Stimulated activated CD4-positive, alpha-beta T cell treated with anti-CD3 and anti-CD28 coated beads, Interleukin-12 subunit alpha, Interleukin-12 subunit beta, amount 100 ng/mL, for 4 hours (primary cell): ENCODE data around the gene CSNK1E.

ENCODE experiments used
- DNase-seq: peaks from one replicate; pipeline ENCODE4 v3.0.0-alpha.2; 2020

The CSNK1E gene

DNA sequence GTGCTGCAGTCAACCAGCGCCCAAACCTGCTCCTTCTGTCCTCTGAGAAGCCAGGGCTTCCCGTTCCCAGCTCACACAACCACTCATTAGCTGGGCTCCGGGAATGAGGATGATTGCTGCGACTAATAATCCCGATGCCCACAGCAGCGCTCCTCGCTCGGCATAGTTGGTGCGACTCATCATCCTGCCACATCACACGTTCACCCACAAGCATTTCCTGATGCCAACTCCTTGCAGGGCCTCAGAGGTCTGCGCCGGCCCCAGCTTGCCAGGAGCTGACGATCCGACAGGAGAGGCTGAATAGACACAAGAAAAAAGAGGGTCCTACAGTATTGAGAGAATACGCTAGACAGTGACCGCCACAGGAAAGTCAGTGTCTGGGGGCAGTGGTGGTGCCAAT, 10.6 kb upstream of the CSNK1E start:
- DNase-seq = no peak

DNA sequence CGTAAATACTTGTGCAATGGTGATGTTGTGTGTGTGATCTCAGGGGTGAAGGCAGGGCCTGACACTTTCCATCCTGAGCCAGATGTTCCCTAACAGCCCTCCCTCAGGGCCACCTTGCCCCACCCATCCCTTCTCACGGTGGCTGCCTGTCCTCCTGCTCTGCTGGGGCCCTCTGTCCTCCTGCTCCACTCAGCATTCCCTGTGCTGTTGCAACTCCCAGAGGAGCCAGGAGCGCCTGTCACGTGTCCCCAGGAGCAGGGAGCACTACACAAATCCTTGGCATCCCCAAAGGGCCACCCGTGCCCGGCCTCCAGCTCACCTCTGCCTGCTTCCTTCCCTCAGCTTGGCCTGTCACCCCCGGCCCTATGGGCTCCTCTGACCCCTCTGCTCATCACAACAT, 10.2 kb upstream of the CSNK1E start:
- DNase-seq = no peak

DNA sequence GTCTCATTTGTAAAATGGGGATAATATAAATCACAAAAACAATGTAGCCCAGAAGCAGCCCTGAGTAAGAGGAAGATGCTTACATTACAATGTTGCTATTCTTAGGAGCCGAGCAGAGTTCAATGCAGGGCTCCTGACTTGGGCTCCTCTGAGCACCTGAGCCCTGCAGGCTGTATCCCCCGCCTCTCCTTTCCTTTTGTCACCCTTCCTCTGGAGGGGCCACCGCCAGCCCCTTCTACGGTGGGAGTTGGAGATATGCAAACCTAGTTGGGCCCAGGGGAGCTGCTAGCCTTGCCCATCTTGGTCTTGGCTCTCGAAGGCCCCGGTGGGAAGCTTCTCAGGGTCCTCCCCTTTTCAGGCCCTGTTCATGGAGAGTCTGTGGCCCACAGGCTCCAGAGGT, 8.4 kb upstream of the CSNK1E start:
- DNase-seq = no peak

DNA sequence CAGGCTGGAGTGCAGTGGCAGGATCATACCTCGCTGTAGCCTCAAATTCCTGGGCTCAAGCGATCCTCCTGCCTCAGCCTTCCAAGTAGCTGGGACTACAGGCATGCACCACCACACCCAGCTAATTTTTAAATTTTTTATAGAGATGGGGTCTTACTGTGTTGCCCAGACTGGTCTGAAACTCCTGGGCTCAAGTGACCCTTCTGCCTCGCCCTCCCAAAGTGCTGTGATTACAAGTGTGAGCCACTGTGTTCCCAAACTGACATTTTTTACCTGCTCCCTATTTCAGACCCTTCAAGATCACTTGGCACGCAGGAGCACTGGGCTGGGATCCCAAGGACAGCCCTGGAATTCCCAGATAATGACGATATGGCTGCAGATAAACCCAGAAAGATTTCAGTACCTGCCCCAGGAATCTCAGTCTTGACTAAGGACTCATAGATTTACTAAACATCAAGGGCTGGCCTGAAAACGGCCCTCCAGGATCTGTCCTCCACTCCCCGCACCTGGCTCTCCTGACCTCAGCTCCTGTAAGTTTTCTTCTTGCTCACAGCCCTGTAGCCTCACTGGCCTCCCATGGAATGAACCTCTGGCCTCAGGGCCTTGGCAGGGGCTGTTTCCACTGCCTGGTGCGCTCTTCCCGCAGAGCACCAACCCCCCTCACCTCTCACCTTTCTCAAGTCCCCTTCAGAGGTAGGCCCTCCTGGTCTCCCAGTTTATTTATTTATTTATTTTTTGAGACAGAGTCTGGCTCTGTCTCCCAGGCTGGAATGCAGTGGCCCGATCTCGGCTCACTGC, 3.6 kb upstream of the CSNK1E start:
- no peak for DNase-seq

DNA sequence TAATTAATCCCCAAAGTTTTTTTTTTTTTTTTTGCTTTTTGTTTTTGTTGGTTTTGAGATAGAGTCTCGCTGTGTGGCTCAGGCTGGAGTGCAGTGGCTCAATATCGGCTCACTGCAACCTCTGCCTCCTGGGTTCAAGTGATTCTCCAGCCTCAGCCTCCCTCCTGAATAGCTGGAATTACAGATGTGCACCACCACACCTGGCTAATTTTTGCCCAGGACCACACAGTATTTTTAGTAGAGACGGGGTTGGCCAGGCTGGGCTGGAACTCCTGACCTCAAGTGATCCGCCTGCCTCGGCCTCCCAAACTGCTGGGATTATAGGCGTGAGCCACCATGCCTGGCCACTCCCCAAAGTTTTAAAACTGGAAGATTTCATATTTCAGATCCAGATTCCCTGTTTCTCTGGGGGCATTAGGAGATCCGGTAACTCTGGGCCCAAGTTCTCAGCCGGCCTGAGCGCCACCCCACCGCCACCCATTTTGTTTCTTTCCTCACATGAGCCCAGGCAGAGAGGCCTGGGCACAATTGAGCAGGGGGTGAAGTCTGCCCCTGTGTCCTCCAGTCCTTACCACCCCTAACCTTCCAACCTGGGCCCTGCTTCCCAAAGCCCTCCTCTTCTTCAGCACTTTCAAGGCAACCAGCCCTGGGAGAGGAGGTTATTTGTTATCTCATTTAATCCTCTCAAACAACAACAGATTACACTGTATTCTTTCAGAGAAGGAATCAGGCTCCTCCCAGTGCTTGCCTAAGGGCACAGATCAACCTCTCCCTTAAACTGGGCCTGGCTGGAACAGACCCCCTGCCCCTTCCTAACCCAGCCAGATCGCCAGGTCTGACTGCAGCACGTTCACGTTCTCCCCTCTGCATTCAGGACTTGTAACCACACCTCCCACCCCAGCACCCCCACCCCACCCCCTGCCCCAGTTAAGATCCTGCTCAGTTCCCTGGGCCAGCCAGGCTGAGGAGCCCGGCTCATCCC, 1.9 kb upstream of the CSNK1E start:
- DNase-seq = no peak

DNA sequence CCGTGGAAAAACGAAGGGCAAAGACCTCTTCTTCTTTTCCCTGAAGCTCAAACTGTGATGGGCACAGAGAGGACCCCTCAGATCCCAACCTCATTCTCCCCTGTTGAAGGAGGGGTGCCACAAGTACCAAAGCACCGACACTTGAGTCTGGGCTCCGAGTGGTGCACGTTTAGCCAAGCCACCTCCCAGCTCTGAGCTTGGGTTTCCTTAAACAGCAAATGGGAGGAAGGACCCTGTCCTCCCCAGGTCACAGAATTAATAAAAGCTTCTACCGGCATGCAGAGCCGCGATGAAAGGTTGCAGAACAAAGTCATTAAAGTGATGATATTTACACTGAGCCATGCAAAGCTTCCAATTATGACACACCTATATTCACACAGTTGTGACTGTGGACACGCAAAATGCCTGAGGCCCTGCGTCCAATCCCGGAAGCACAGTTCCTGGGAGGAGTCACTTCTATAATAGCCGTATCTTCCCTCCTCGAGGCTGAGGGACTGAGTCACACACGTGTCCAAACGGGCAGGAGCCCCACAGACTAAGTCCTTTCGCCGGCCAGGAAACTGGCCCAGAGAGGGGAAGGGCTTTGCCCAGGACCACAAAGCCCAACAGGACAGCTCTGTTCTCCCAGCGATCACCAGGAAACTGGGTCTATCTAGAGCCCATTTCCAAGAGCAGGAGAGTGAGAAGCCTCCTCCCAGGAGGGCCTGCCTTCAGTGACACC, 922 bp upstream of the CSNK1E start:
- DNase-seq = no peak

DNA sequence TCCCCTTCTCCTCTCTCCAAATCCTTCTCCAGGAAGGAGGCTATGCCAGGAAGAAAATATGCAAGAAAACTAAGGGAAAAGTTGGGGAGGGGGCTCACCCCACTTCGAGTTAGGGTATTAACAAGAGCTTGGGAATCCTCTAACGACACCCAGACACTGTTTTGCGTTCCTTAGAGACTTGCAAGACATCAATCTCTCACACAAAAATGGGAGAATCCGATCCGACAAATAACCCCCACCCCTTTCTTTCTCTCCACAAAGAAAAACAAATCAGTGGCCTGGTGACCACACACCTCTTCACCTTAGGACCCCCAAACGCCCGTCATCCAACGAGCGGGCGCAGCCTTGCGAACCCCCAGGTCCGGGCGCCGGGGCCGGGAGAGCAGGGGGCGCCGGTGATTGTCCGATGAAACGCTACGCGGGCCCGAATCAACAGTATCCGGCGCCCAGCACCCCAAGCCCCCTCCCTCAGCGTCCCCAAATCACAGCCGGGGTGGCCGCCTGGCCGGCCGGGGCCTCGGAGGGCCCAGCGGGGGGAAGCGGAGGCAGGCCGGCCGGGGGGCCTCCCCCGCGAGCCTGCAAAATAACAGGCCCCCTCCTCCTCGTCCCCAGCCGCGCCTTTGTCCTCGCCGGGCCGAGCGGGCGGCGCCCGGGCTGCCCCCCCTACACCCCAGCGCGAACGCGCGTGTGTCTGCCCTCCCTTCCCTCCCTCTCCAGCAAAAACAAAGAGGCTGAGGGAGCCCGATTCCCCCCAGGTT, 690 bp downstream of the CSNK1E start:
- peak; percentile 38 for DNase-seq

DNA sequence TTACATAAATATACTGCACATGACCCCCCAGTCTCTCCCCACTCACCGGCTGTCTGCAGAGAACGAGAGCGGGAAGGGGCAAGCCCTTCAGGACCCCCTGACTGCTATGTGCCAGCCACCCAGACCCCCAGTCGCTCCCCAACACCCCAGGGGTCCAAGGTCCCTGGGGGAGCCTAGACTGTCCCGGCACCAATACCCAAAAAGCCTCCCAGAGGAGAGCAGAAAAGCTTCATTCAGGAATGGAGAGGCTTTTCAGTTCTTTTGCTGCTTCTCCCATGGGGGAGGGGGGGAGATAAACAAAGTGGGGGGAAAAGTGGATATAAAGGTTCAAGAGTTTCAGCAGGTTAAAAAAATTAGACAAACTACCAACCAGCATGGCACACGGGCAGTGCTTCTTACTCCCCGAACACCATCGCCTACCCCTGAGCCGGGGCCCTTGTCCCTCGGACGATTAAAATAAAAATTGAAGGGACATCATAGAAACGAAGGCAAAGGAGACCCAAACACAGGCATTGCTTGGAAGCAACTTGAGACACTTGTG, 1.3 kb downstream of the CSNK1E start:
- DNase-seq = no peak

DNA sequence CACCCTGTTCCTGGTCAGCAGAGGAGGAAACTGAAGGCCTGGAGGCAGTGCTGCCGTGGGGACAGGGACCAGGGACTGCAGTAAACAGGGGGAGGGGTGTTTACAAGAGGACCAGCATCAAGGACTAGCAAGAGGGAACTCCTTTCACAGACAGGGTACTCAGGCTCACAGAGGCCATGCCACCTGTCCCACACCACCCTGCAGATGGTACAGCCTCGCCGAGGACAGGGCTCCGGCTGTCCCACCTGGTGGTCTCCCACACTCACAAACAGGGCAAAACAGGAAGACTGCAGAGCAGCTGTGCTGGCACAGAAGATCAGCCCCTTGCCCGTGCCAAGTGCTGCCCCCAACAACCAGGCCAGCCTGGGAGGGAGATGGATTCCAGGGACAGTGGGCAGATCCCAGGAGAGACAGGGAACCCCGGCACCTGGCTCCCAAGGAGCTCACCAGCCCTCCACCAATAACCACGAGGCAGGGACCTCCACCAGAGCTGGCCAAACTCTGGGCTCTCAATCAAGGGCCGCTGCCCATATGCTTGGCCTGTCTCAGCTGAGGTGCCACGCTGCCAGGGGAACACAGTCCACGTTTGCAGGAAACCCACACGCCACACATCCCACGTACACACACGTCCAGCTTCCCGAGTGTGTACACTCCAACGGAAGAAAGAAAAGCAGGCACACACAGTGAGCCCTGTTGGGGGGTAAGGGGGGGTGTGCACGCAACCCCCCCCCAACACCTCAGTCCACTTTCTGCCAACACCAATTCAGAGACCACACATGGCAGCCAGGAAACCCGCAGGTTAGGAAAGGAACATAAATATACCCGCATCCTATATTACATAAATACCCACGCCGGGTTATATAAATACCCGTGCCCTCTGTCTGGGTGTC, 2.1 kb downstream of the CSNK1E start:
- DNase-seq = no peak

DNA sequence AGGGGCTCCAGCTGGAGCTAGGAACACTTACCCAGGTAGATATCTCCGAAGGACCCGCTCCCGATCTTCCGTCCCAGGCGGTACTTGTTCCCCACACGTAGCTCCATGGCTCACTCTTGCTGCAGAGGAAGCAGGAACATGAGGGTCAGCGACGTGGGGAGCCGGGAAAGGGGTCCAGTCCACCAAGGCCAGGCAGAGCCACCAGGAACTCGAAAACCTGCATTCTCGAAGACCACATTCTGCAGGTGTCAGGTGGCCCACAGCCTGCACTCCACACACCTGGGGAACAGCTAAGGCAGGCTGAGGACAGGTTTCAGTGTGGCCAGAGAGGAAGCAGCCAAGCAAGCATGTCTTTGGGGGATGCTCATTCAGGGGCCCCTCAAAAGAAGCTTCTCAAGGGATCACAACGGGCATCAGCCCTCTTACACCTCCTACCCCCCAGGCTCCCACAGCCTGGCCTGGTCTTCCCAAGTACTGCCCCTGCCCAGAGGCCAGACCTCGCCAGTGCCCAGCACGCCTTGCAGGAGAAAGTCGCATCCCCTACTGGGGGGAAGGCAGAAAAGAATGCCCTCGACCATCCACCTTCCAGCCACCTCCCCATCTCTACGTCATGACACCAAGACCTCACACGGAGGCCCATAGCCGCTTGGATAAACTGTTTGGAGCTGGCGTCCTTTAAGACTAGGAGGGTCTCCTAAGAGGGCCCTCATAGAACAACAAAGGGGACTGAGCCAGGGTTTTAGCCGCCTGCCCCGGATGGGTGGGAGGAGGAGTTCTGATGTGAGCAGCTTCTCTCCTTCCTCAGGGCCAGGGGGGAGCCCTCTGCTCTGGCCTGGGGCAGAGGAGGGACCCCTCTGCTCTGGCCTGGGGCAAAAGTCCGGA, 2.9 kb downstream of the CSNK1E start:
- DNase-seq = no peak

DNA sequence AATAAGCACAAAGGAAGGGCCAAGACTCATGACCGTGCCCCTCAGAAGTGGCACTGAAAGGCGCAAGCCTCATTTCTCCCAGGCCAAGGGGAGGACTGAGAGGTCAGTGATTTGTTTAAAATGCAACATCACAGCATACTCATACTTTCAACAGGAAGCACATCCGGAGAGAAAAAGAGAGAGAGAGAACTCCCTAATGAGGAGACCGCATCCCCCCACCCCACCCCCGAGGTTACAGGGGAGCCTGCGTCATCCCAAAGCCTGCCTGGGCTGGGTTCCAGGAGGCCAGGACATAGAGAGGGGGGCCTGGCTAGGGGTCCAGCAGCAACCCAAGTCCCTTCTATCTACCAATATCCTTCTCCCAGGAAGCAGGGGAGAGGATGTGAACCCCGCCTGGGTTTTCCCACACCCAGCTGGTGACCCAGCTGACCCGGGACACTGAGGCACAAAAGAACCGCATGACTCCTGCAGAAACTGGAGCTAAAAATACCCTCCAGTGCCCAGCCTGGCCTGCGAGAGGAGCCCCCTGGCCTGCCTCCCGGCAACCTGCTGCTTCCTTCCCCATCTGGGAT, 3.8 kb downstream of the CSNK1E start:
- no peak for DNase-seq

DNA sequence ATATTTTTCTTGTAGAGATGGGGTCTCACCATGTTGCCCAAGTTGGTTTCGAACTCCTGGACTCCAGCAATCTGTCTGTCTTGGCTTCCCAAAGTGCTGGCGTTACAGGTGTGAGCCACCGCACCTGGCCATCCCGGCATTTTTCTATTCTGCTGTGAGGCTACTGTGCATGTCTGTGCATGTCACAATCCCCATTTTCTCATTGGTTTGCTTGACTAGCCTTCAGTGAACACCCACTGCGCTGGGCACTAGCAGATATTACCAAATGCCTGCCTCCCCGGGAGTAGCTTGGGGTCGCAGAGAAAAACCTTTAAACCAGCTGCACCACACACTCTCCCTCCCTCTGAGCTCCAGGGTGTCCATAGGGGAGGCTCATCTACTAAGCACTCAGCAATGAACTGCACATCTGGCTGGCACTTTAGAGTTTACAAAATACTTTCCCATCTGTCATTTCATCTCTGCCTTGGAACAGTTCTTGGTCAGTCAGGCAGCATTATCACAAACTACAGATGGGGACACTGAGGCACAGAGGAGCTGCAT, 4.9 kb downstream of the CSNK1E start:
- no peak for DNase-seq

DNA sequence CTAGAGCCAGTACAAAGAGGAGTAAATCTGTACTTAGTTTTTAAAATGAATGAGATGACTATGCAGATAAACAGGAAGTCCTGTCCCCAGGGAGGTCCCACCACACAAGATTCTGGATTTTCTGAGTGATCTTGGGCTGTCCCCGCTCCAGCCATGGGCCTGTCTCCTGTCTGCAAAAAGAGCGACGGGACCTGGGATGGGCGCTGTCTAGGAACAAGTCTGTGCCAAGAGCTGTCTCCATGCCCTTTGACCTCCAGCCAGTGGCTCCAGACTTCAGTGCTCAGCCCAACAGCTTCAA, 6.0 kb downstream of the CSNK1E start:
- no peak for DNase-seq

DNA sequence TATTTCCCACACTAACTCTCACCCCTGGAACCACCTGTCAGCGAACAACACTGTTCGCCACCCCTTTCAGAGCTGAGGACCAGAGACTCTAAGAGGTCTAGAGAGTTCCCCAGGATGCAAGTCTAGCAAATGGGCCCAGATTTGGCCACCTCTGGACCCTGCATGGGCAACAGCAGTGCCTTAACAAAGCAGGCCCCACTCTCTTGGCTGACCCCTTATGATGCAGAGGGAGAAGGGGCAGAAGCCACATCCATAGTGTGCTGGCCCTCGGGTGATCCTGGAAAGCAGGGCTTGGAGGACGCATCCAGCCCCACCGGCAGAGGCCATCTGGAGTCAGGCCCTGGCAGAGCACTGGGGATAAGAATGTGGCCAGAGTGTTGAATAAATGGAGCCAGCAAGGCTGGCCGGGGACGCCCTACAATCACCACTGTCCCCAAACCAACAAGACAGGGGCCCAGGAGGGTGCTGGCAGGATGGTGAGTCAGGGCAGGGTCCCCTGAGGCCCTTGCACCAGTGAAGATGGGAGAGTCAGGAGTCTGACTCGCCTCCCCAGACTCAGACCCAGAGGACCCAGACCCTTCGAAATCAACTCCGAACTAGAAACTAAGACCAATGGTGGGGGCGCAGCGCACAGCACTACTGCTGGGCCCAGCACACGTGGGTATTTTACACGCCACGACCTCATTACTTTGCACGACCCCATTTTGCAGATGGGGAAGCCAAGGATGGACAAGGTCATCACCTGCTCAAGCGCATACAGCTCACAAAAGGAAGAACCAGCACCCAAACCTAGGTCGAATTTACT, 6.5 kb downstream of the CSNK1E start:
- no peak for DNase-seq

DNA sequence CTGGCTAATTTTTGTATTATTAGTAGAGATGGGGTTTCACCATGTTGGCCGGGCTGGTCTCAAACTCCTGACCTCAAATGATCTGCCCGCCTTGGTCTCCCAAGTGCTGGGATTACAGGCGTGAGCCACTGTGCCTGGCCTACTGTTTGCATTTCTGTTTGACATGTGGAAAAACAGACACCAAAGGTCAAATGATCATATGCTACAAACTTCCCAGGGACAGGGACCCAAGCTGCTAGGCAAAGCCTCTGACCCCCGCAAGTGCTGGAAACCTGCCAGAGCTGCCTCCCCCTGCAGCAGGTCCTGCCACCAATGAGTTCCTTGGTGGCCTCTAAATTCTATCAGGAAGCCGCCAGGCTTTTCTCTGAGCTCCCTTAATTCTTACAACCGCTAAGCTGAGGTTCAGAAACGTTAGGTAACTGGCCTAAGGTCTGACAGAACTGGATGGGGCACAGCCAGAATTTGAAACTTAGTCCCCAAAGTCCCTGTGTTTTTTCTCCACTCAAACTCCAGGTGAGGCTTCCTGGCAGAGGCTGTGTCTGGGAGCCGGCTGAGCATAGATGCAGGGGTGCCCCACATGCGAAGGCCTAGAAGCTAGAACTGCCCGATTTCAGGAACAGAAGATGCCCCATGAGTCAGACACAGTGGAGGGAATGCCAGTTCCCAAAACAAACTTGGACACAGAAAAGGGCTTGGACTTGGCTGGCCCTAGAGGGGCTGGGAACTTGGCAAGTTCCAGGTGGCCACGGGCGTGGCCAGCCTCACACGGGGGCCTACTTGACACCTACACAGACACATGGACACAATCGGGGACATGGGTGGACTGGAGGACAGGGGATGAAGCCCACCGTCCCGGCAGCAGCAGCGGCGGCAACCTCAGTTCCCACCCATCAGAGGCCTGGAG, 7.4 kb downstream of the CSNK1E start:
- no peak for DNase-seq

DNA sequence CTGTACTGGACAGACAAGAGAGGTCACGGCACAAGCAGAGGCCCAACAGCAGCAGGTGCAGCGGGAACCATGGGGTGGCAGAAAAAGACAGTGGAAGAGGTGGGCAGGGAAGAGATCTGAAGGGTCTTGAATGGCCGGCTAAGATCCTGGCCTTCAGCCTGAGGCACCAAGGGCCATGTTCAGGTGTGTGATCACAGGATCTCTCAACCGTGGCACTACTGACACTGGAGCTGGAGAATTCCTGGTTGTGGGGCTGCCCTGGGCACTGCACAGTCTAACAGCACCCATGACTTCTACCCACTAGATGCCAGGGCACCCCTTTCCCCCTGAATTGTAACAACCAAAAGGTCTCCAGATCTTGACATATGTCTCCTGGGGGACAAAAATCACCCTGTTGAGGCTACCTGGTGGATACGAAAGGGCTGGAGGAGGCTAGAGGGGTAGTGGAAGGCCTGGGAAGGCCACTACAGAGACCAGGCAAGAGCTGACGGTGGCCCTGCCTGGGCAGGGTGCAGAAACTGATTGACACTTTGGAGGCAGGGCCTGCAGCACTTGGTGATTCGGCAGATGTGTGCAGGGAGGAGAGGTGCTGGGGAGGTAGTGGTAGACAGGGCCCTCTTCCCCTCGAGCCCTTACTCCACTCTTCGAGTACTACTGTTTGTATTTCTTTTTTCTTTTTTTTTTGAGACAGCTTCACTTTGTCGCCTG, 8.3 kb downstream of the CSNK1E start:
- no peak for DNase-seq
